Neuronal stem cell (in vitro differentiated cells): ENCODE results near the gene COPG2.

Source experiments
- DNase-seq: peaks from one replicate; pipeline ENCODE4 v3.0.0-alpha.2; 2013; ENCODE audit warnings: low spot score
- H2AFZ ChIP-seq: one replicate; pipeline ENCODE4 v1.6.1; 2013; ENCODE audit warnings: mild to moderate bottlenecking, low read length, inconsistent platforms
- H2AK5ac ChIP-seq: 2 replicates; pipeline ENCODE4 v1.6.1; 2013; ENCODE audit warnings: low read depth, mild to moderate bottlenecking, inconsistent platforms, low read length, moderate library complexity, mixed read lengths
- H2BK120ac ChIP-seq: 2 replicates; pipeline ENCODE4 v1.6.1; 2013; ENCODE audit warnings: low read depth, mild to moderate bottlenecking, inconsistent platforms, low read length, moderate library complexity, mixed read lengths
- H2BK12ac ChIP-seq: one replicate; pipeline ENCODE4 v1.6.1; 2013; ENCODE audit warnings: low read length, inconsistent platforms
- H2BK15ac ChIP-seq: 2 replicates; pipeline ENCODE4 v1.6.1; 2013; ENCODE audit warnings: mild to moderate bottlenecking, low read length, inconsistent platforms, mixed read lengths
- H2BK5ac ChIP-seq: one replicate; pipeline ENCODE4 v1.6.1; 2013; ENCODE audit warnings: inconsistent platforms, mild to moderate bottlenecking, low read length, moderate library complexity
- H3K14ac ChIP-seq: one replicate; pipeline ENCODE4 v1.6.1; 2013; ENCODE audit warnings: low read length, inconsistent platforms
- H3K18ac ChIP-seq: 2 replicates; pipeline ENCODE4 v1.6.1; 2013; ENCODE audit warnings: low read length, inconsistent platforms
- H3K23ac ChIP-seq: 2 replicates; pipeline ENCODE4 v1.6.1; 2013; ENCODE audit warnings: low read depth, mild to moderate bottlenecking, mixed read lengths, low read length, inconsistent platforms; ENCODE audit not compliant: poor library complexity
- H3K27ac ChIP-seq: replicated peaks from 3 replicates; pipeline ENCODE4 v1.5.1; 2013; ENCODE audit warnings: low read length, inconsistent platforms
- H3K27me3 ChIP-seq, 3 experiments: 2 replicates each; pipeline ENCODE4 v1.6.1; 2013; ENCODE audit warnings: low read length in 3 of 3, mild to moderate bottlenecking in 2 of 3, inconsistent platforms in 1 of 3, low read depth in 1 of 3, mixed read lengths in 1 of 3, moderate library complexity in 1 of 3; ENCODE audit not compliant: control insufficient read depth in 3 of 3, insufficient read depth in 3 of 3
- H3K36me3 ChIP-seq, 2 donors: replicated peaks in 1 of 2; 2 replicates each; pipeline ENCODE4 v1.6.1; 2013; ENCODE audit warnings: low read length in 2 of 2; ENCODE audit not compliant: control insufficient read depth in 2 of 2, insufficient read depth in 2 of 2
- H3K4ac ChIP-seq: 2 replicates; pipeline ENCODE4 v1.6.1; 2013; ENCODE audit warnings: inconsistent platforms, mild to moderate bottlenecking, low read length, moderate library complexity
- H3K4me1 ChIP-seq, 2 donors: 1 replicate in 1 of 2; 2 replicates in 1 of 2; pipeline ENCODE4 v1.6.1; 2013; ENCODE audit warnings: low read length in 2 of 2, low read depth in 1 of 2; ENCODE audit not compliant: control insufficient read depth in 2 of 2, insufficient read depth in 1 of 2
- H3K4me2 ChIP-seq: one replicate; pipeline ENCODE4 v1.6.1; 2013; ENCODE audit warnings: mild to moderate bottlenecking, low read length, inconsistent platforms; ENCODE audit not compliant: insufficient read depth, poor library complexity, severe bottlenecking
- H3K4me3 ChIP-seq, 2 donors: 2 replicates each; pipeline ENCODE4 v1.5.1; 2013; ENCODE audit warnings: low read length in 2 of 2, mild to moderate bottlenecking in 2 of 2, inconsistent platforms in 1 of 2, moderate library complexity in 1 of 2
- H3K79me1 ChIP-seq: one replicate; pipeline ENCODE4 v1.6.1; 2013; ENCODE audit warnings: low read depth, mild to moderate bottlenecking, inconsistent platforms, low read length, moderate library complexity
- H3K9ac ChIP-seq: one replicate; pipeline ENCODE4 v1.6.1; 2013; ENCODE audit warnings: mild to moderate bottlenecking, low read depth, low read length, inconsistent platforms; ENCODE audit not compliant: poor library complexity
- H3K9me3 ChIP-seq, 2 donors: replicated peaks in 1 of 2; 2 replicates each; pipeline versions ENCODE3 to v1.6.1; 2013; ENCODE audit warnings: low read length in 2 of 2, mild to moderate bottlenecking in 2 of 2, inconsistent platforms in 1 of 2, low read depth in 1 of 2, mixed read lengths in 1 of 2, moderate library complexity in 1 of 2; ENCODE audit not compliant: control insufficient read depth in 2 of 2, insufficient read depth in 1 of 2
- H4K8ac ChIP-seq: one replicate; pipeline ENCODE4 v1.6.1; 2013; ENCODE audit warnings: low read depth, mild to moderate bottlenecking, inconsistent platforms, low read length, moderate library complexity
- H4K91ac ChIP-seq: one replicate; pipeline ENCODE4 v1.6.1; 2013; ENCODE audit warnings: low read length, low read depth, mild to moderate bottlenecking, inconsistent platforms; ENCODE audit not compliant: poor library complexity
- WGBS, 2 donors: extraction: QIAGEN DNeasy Blood & Tissue Kit; methylation state at CpG; one replicate each; pipeline ENCODE4 v1.1.7; 2013; ENCODE audit warnings: missing lambda C conversion rate in 2 of 2, mixed read lengths in 1 of 2; ENCODE audit not compliant: insufficient read length in 2 of 2, insufficient replicate concordance in 1 of 2; ENCODE audit errors: extremely low coverage in 2 of 2; 5-methylcytosine and 5-hydroxymethylcytosine counted together

Gene COPG2

GRCh38 chr7:130483031-130483430 lies 185.5 kb downstream of the COPG2 start:
- Histone ChIP-seq H3K27ac (no peak overlapping the region), H3K9me3 (peaks cover 0 to 3% of the 10 kb centered on the region in 2 donors), H3K27me3 (no peaks in the 10 kb centered on the region), H3K9ac (no peak overlapping the region), H3K14ac (no peak overlapping the region), H2AFZ (no peak overlapping the region), H3K79me1 (peaks cover 6% of the 10 kb centered on the region), H4K8ac (no peak overlapping the region), H3K36me3 (no peaks in the 10 kb centered on the region), H2AK5ac (no peak overlapping the region), H4K91ac (no peak overlapping the region), H3K4me1 (peaks cover 0 to 4% of the 10 kb centered on the region in 2 donors), H3K18ac (no peak overlapping the region), H3K4me2 (no peak overlapping the region), H3K4ac (no peak overlapping the region), H2BK120ac (no peak overlapping the region), H2BK5ac (no peak overlapping the region), H2BK12ac (no peak overlapping the region), H3K23ac (no peak overlapping the region), H2BK15ac (no peak overlapping the region), H3K4me3 (no peak overlapping the region)
- no peak for DNase-seq
- WGBS, 2 donors, result no CpG with 5 or more reads among the region's 3 CpGs

GRCh38 chr7:130481898-130482297 lies 186.7 kb downstream of the COPG2 start:
- Histone ChIP-seq H3K18ac (no peak overlapping the region), H3K4me1 (peaks cover 0 to 4% of the 10 kb centered on the region in 2 donors), H4K8ac (no peak overlapping the region), H2BK15ac (no peak overlapping the region), H3K4me3 (no peak overlapping the region), H2BK5ac (no peak overlapping the region), H3K9ac (no peak overlapping the region), H2BK120ac (no peak overlapping the region), H2AK5ac (no peak overlapping the region), H2BK12ac (no peak overlapping the region), H3K79me1 (peaks cover 6% of the 10 kb centered on the region), H2AFZ (peak overlapping the region; percentile 79), H3K27ac (no peak overlapping the region), H3K9me3 (peaks cover 4 to 8% of the 10 kb centered on the region in 2 donors), H3K36me3 (no peaks in the 10 kb centered on the region), H3K4me2 (no peak overlapping the region), H3K27me3 (no peaks in the 10 kb centered on the region), H3K14ac (no peak overlapping the region), H4K91ac (no peak overlapping the region), H3K4ac (no peak overlapping the region), H3K23ac (no peak overlapping the region)
- no CpG with 5 or more reads among the region's 1 CpG for WGBS, 2 donors
- DNase-seq, result no peak

- Histone ChIP-seq H3K18ac (no peak overlapping the region), H3K27me3 (no peaks in the 10 kb centered on the region), H3K27ac (no peak overlapping the region), H3K36me3 (no peaks in the 10 kb centered on the region), H2BK15ac (no peak overlapping the region), H3K4ac (no peak overlapping the region), H3K14ac (no peak overlapping the region), H3K4me2 (no peak overlapping the region), H2BK12ac (no peak overlapping the region), H2BK120ac (no peak overlapping the region), H3K9me3 (peaks cover 4 to 8% of the 10 kb centered on the region in 2 donors), H2BK5ac (no peak overlapping the region), H3K23ac (no peak overlapping the region), H3K9ac (no peak overlapping the region), H4K8ac (no peak overlapping the region), H2AFZ (no peak overlapping the region), H3K79me1 (no peaks in the 10 kb centered on the region), H3K4me3 (no peak overlapping the region), H3K4me1 (peaks cover 8 to 19% of the 10 kb centered on the region in 2 donors), H4K91ac (no peak overlapping the region), H2AK5ac (no peak overlapping the region)
- no peak for DNase-seq
- no CpG with 5 or more reads among the region's 1 CpG for WGBS, 2 donors
Observed at GRCh38 chr7:130479716-130480400, 188.7 kb downstream of the COPG2 start.

- Histone ChIP-seq H4K91ac (no peak overlapping the region), H2BK12ac (no peak overlapping the region), H3K18ac (no peak overlapping the region), H3K9ac (no peak overlapping the region), H2BK15ac (no peak overlapping the region), H3K9me3 (peaks cover 4 to 8% of the 10 kb centered on the region in 2 donors), H3K23ac (no peak overlapping the region), H3K4ac (no peak overlapping the region), H3K27ac (no peak overlapping the region), H3K27me3 (no peaks in the 10 kb centered on the region), H2BK120ac (no peak overlapping the region), H3K4me3 (no peak overlapping the region), H3K14ac (no peak overlapping the region), H3K36me3 (no peaks in the 10 kb centered on the region), H2AK5ac (no peak overlapping the region), H3K4me1 (peaks cover 8 to 19% of the 10 kb centered on the region in 2 donors), H2BK5ac (no peak overlapping the region), H3K4me2 (no peak overlapping the region), H3K79me1 (no peaks in the 10 kb centered on the region), H2AFZ (no peak overlapping the region), H4K8ac (no peak overlapping the region)
- no peak for DNase-seq
- WGBS, 2 donors, result no CpG with 5 or more reads among the region's 3 CpGs
Observed at GRCh38 chr7:130478991-130479390, 189.6 kb downstream of the COPG2 start.
